GM23338 (cell line): ENCODE data around the gene KLHL6. TPM values are rescaled to one million over a fixed set of nuclear protein-coding genes. Genes with fewer than 3 reads are reported as not detected.

Experiments used
- ATAC-seq: fragments of 200-7000 bp; cut with Tn5 transposase; 3 replicates; pipeline ENCODE4 v1.9.1; 2020
- DNase-seq: peaks from one replicate; pipeline ENCODE4 v3.0.0-alpha.2; 2015; ENCODE audit warnings: low spot score
- H2AFZ ChIP-seq: fragments of 200-600 bp; sonication (generic); 2 replicates; pipeline ENCODE4 v1.8.0; 2016; ENCODE audit warnings: antibody characterized with exemption, mild to moderate bottlenecking, moderate library complexity
- H3F3A ChIP-seq: fragments of 200-600 bp; sonication (generic); replicated peaks from 2 replicates; pipeline ENCODE4 v1.8.0; 2017; ENCODE audit warnings: antibody characterized with exemption, mixed run types, low read depth
- H3K27ac ChIP-seq: fragments of 200-600 bp; sonication (generic); 2 replicates; pipeline ENCODE4 v1.6.1; 2016; ENCODE audit warnings: low read depth
- H3K27me3 ChIP-seq: fragments of 200-600 bp; sonication (generic); 2 replicates; pipeline ENCODE4 v1.8.0; 2016; ENCODE audit warnings: mild to moderate bottlenecking, mixed run types, moderate library complexity; ENCODE audit not compliant: insufficient read depth
- H3K36me3 ChIP-seq: fragments of 200-600 bp; sonication (generic); 2 replicates; pipeline ENCODE4 v1.8.0; 2016; ENCODE audit warnings: mild to moderate bottlenecking; ENCODE audit not compliant: insufficient read depth
- H3K4me1 ChIP-seq: fragments of 200-600 bp; sonication (generic); 2 replicates; pipeline ENCODE4 v1.8.0; 2016; ENCODE audit warnings: mild to moderate bottlenecking, moderate library complexity; ENCODE audit not compliant: insufficient read depth
- H3K4me2 ChIP-seq: fragments of 200-600 bp; sonication (generic); 2 replicates; pipeline ENCODE4 v1.7.1; 2017; ENCODE audit warnings: mixed run types
- H3K4me3 ChIP-seq: fragments of 200-600 bp; sonication (generic); 2 replicates; pipeline ENCODE4 v1.6.1; 2016; ENCODE audit warnings: mixed run types
- H3K79me2 ChIP-seq: fragments of 200-600 bp; sonication (generic); replicated peaks from 2 replicates; pipeline ENCODE4 v1.8.0; 2017; ENCODE audit warnings: mild to moderate bottlenecking; ENCODE audit not compliant: insufficient read depth
- H3K9me2 ChIP-seq: fragments of 200-600 bp; sonication (generic); 2 replicates; pipeline ENCODE4 v1.8.0; 2017; ENCODE audit not compliant: insufficient read depth
- H4K20me1 ChIP-seq: fragments of 200-600 bp; sonication (generic); replicated peaks from 2 replicates; pipeline ENCODE4 v1.8.0; 2017; ENCODE audit warnings: mild to moderate bottlenecking; ENCODE audit not compliant: insufficient read depth
- H3K27ac Mint-ChIP-seq: 2 replicates; pipeline ENCODE4 v1.8.0; 2020; ENCODE audit warnings: inconsistent platforms, mild to moderate bottlenecking, moderate library complexity, mixed read lengths
- H3K27me3 Mint-ChIP-seq: 3 replicates; pipeline ENCODE4 v1.8.0; 2022; ENCODE audit warnings: low read depth, mild to moderate bottlenecking, moderate library complexity, mixed read lengths, inconsistent platforms; ENCODE audit not compliant: insufficient read depth, poor library complexity
- H3K36me3 Mint-ChIP-seq: 3 replicates; pipeline ENCODE4 v1.8.0; 2021; ENCODE audit warnings: low read depth, mild to moderate bottlenecking, inconsistent platforms, moderate library complexity, mixed read lengths
- H3K4me1 Mint-ChIP-seq: 3 replicates; pipeline ENCODE4 v1.8.0; 2020; ENCODE audit warnings: mild to moderate bottlenecking, inconsistent platforms, mixed read lengths
- H3K4me3 Mint-ChIP-seq: 3 replicates; pipeline ENCODE4 v1.8.0; 2021; ENCODE audit warnings: moderate library complexity, mild to moderate bottlenecking, inconsistent platforms, mixed read lengths
- H3K9me3 Mint-ChIP-seq: 3 replicates; pipeline ENCODE4 v1.8.0; 2020; ENCODE audit warnings: moderate library complexity, mild to moderate bottlenecking, inconsistent platforms, mixed read lengths
- CREB1 ChIP-seq: fragments of 250-450 bp; sonication (Bioruptor Pico); IDR thresholded peaks from 2 replicates; pipeline ENCODE4 v1.5.0; 2020; ENCODE audit warnings: low read depth, mild to moderate bottlenecking, moderate library complexity
- ETS1 ChIP-seq: IDR thresholded peaks from 2 replicates; pipeline ENCODE4 v1.6.1; 2016; ENCODE audit warnings: antibody characterized with exemption
- EZH2 ChIP-seq: fragments of 200-600 bp; sonication (generic); IDR thresholded peaks from one replicate; pipeline ENCODE4 v1.8.0; 2017; ENCODE audit warnings: antibody characterized with exemption, mild to moderate bottlenecking, low read depth; ENCODE audit not compliant: unreplicated experiment
- EZH2phosphoT487 ChIP-seq: fragments of 200-600 bp; sonication (generic); IDR thresholded peaks from one replicate; pipeline ENCODE4 v1.8.1; 2018; ENCODE audit warnings: antibody characterized with exemption; ENCODE audit not compliant: unreplicated experiment
- JUNB ChIP-seq: IDR thresholded peaks from one replicate; pipeline ENCODE4 v1.6.1; 2016; ENCODE audit warnings: antibody characterized with exemption; ENCODE audit not compliant: unreplicated experiment
- NANOG ChIP-seq: IDR thresholded peaks from 2 replicates; pipeline ENCODE4 v1.6.1; 2016; ENCODE audit warnings: antibody characterized with exemption, borderline replicate concordance
- STAT1 ChIP-seq: IDR thresholded peaks from one replicate; pipeline ENCODE4 v1.6.1; 2016; ENCODE audit warnings: antibody characterized with exemption; ENCODE audit not compliant: unreplicated experiment
- ZNF114 ChIP-seq: fragments of 250-450 bp; sonication (Bioruptor Pico); IDR thresholded peaks from 2 replicates; pipeline ENCODE4 v1.5.0; 2020; ENCODE audit warnings: mild to moderate bottlenecking, moderate library complexity
- ZNF331 ChIP-seq: fragments of 250-450 bp; sonication (Bioruptor Pico); IDR thresholded peaks from 2 replicates; pipeline ENCODE4 v1.5.0; 2020; ENCODE audit warnings: low read depth, mild to moderate bottlenecking, moderate library complexity
- polyA plus RNA-seq: library from polyadenylated mRNA; unstranded; fragments of >200 nt; fragmentation: Nextera tagmentation; extraction: Ambion mirVana; gene quantifications from 2 replicates; pipeline ENCODE4 v1.2.1, GENCODE V29; 2016
- total RNA-seq: library from RNA; depleted of rRNA; stranded (reverse); fragments of >200 nt; shearing (Covaris generic); gene quantifications from 2 replicates; pipeline ENCODE4 v1.2.3, GENCODE V29; 2014
- TF ChIP-seq, protein P1 (sequence below), 2 experiments: fragments of 200-600 bp in 1 of 2; sonication (generic) in 1 of 2; conservative IDR thresholded peaks; 2 replicates each; pipeline versions ENCODE4 v1.5.1 to v1.6.1; 2016 to 2017; ENCODE audit warnings: antibody characterized with exemption in 2 of 2, low read depth in 2 of 2, mild to moderate bottlenecking in 2 of 2, moderate library complexity in 1 of 2
- TF ChIP-seq, protein P2 (sequence below): fragments of 250-450 bp; sonication (Bioruptor Pico); IDR thresholded peaks from 2 replicates; pipeline ENCODE4 v1.5.0; 2020; ENCODE audit warnings: mild to moderate bottlenecking, moderate library complexity

Gene KLHL6
- total and polyA plus RNA-seq, 2 experiments from 2014 or later, result not detected

DNA sequence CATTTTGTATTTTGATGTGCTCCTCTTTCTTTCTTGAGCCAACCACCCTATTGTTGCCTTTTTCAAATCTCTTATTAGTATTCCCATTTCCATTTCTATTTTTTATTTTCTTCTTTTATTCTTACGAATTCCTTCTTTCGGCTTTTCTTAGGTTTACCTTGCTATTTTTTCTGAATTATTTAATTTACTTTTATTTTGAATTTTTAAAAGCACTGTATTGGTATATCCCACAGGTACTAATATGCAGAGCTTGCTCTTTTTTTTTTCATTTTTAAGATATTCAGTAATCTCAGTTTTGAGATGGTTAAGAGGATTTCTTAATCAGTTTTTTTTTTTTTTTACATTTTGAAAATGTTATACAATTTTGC is 108.7 kb downstream of the KLHL6 start:
- DNase-seq, result no peak
- ATAC-seq, result no peak
- Histone ChIP-seq H3K27ac (peak overlapping the region; percentile 67), H2AFZ (no peak overlapping the region), H3K4me3 (peak overlapping the region; percentile 94), H3K4me2 (peak overlapping the region; percentile 93), H3F3A (no peaks in the 10 kb centered on the region), H3K27me3 (no peaks in the 10 kb centered on the region), H3K79me2 (peaks cover 33% of the 10 kb centered on the region), H3K36me3 (peaks cover 11% of the 10 kb centered on the region; the same call in 1 of the 2 replicates), H4K20me1 (no peaks in the 10 kb centered on the region), H3K4me1 (peaks cover 10% of the 10 kb centered on the region), H3K9me2 (no peaks in the 10 kb centered on the region)
- H3K27ac Mint-ChIP-seq, result no peak overlapping the region
- H3K27me3 Mint-ChIP-seq, result peaks cover 5% of the 10 kb centered on the region
- peaks cover 25% of the 10 kb centered on the region for H3K9me3 Mint-ChIP-seq
- TF ChIP-seq EZH2phosphoT487, result no peak
- TF ChIP-seq JUNB, result no peak
- TF ChIP-seq, protein P1, sequence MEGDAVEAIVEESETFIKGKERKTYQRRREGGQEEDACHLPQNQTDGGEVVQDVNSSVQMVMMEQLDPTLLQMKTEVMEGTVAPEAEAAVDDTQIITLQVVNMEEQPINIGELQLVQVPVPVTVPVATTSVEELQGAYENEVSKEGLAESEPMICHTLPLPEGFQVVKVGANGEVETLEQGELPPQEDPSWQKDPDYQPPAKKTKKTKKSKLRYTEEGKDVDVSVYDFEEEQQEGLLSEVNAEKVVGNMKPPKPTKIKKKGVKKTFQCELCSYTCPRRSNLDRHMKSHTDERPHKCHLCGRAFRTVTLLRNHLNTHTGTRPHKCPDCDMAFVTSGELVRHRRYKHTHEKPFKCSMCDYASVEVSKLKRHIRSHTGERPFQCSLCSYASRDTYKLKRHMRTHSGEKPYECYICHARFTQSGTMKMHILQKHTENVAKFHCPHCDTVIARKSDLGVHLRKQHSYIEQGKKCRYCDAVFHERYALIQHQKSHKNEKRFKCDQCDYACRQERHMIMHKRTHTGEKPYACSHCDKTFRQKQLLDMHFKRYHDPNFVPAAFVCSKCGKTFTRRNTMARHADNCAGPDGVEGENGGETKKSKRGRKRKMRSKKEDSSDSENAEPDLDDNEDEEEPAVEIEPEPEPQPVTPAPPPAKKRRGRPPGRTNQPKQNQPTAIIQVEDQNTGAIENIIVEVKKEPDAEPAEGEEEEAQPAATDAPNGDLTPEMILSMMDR (conservative IDR thresholded peaks at IDR 0.05; ENCODE audit: low read depth in 2 of 2), result no peak
- no peak for TF ChIP-seq EZH2
- TF ChIP-seq CREB1 (CRISPR knock-in tag), result no peak
- H3K36me3 Mint-ChIP-seq, result peaks cover 14% of the 10 kb centered on the region
- peaks cover 9% of the 10 kb centered on the region; the same call in 2 of the 3 replicates for H3K4me1 Mint-ChIP-seq
- H3K4me3 Mint-ChIP-seq, result peak overlapping the region; percentile 99

DNA sequence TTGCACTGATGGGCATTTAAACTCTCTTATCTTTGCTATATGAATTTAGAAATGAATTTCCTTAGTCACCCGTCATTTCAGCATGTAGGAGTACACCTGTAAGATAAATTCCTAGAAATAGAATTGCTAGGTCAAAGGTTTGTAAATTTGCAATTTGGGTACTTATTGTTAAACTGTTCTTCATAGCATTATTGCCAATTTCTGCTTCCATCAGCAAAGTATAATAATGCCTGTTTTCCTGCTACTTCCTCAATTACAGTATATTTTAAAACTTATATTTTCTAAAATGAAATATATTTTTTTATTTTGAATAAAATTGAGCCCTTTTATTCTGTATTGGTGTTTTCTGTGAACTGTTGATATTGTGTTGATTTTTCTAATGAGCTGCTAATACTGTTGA is 110.8 kb downstream of the KLHL6 start:
- Histone ChIP-seq H3K9me2 (no peaks in the 10 kb centered on the region), H3K36me3 (peaks cover 11% of the 10 kb centered on the region; the same call in 1 of the 2 replicates), H3K4me3 (no peak overlapping the region), H3K4me2 (no peak overlapping the region), H3K4me1 (peaks cover 24% of the 10 kb centered on the region), H3K79me2 (peaks cover 20% of the 10 kb centered on the region), H3K27ac (no peak overlapping the region), H4K20me1 (no peaks in the 10 kb centered on the region), H3K27me3 (no peaks in the 10 kb centered on the region), H3F3A (peaks cover 3% of the 10 kb centered on the region; the same call in 1 of the 2 replicates), H2AFZ (no peak overlapping the region)
- no peak for DNase-seq
- Mint-ChIP-seq H3K4me1 (peaks cover 18% of the 10 kb centered on the region), H3K27ac (no peak overlapping the region), H3K27me3 (peaks cover 2% of the 10 kb centered on the region), H3K4me3 (no peak overlapping the region), H3K36me3 (peaks cover 11% of the 10 kb centered on the region), H3K9me3 (peaks cover 25% of the 10 kb centered on the region)
- ATAC-seq, result no peak
- TF ChIP-seq EZH2phosphoT487 (no peak), ZNF114 (CRISPR knock-in tag) (no peak), ZNF331 (CRISPR knock-in tag) (no peak), ETS1 (no peak), NANOG (no peak), STAT1 (no peak)
- TF ChIP-seq, protein P2, sequence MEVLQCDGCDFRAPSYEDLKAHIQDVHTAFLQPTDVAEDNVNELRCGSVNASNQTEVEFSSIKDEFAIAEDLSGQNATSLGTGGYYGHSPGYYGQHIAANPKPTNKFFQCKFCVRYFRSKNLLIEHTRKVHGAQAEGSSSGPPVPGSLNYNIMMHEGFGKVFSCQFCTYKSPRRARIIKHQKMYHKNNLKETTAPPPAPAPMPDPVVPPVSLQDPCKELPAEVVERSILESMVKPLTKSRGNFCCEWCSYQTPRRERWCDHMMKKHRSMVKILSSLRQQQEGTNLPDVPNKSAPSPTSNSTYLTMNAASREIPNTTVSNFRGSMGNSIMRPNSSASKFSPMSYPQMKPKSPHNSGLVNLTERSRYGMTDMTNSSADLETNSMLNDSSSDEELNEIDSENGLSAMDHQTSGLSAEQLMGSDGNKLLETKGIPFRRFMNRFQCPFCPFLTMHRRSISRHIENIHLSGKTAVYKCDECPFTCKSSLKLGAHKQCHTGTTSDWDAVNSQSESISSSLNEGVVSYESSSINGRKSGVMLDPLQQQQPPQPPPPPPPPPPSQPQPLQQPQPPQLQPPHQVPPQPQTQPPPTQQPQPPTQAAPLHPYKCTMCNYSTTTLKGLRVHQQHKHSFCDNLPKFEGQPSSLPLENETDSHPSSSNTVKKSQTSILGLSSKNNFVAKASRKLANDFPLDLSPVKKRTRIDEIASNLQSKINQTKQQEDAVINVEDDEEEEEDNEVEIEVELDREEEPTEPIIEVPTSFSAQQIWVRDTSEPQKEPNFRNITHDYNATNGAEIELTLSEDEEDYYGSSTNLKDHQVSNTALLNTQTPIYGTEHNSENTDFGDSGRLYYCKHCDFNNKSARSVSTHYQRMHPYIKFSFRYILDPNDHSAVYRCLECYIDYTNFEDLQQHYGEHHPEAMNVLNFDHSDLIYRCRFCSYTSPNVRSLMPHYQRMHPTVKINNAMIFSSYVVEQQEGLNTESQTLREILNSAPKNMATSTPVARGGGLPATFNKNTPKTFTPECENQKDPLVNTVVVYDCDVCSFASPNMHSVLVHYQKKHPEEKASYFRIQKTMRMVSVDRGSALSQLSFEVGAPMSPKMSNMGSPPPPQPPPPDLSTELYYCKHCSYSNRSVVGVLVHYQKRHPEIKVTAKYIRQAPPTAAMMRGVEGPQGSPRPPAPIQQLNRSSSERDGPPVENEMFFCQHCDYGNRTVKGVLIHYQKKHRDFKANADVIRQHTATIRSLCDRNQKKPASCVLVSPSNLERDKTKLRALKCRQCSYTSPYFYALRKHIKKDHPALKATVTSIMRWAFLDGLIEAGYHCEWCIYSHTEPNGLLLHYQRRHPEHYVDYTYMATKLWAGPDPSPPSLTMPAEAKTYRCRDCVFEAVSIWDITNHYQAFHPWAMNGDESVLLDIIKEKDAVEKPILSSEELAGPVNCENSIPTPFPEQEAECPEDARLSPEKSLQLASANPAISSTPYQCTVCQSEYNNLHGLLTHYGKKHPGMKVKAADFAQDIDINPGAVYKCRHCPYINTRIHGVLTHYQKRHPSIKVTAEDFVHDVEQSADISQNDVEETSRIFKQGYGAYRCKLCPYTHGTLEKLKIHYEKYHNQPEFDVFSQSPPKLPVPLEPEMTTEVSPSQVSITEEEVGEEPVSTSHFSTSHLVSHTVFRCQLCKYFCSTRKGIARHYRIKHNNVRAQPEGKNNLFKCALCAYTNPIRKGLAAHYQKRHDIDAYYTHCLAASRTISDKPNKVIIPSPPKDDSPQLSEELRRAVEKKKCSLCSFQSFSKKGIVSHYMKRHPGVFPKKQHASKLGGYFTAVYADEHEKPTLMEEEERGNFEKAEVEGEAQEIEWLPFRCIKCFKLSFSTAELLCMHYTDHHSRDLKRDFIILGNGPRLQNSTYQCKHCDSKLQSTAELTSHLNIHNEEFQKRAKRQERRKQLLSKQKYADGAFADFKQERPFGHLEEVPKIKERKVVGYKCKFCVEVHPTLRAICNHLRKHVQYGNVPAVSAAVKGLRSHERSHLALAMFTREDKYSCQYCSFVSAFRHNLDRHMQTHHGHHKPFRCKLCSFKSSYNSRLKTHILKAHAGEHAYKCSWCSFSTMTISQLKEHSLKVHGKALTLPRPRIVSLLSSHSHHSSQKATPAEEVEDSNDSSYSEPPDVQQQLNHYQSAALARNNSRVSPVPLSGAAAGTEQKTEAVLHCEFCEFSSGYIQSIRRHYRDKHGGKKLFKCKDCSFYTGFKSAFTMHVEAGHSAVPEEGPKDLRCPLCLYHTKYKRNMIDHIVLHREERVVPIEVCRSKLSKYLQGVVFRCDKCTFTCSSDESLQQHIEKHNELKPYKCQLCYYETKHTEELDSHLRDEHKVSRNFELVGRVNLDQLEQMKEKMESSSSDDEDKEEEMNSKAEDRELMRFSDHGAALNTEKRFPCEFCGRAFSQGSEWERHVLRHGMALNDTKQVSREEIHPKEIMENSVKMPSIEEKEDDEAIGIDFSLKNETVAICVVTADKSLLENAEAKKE (CRISPR knock-in tag), result no peak
- TF ChIP-seq, protein P1 (conservative IDR thresholded peaks at IDR 0.05; ENCODE audit: low read depth in 2 of 2), result no peak
